Progenitor cell of endocrine pancreas (in vitro differentiated cells): Measurements from ENCODE around the gene STIM2. TPM values are rescaled to one million over a fixed set of nuclear protein-coding genes. Genes with fewer than 3 reads are reported as not detected.

ENCODE experiments used
- DNase-seq: peaks from one replicate; pipeline ENCODE4 v3.0.0; 2021; ENCODE audit warnings: low spot score; ENCODE audit not compliant: unreplicated experiment
- H3K27ac Mint-ChIP-seq: 2 replicates; pipeline ENCODE4 v1.8.0; 2021; ENCODE audit warnings: mild to moderate bottlenecking, moderate library complexity, mixed read lengths
- H3K27me3 Mint-ChIP-seq: 2 replicates; pipeline ENCODE4 v1.8.0; 2021; ENCODE audit warnings: mixed read lengths
- H3K36me3 Mint-ChIP-seq: 2 replicates; pipeline ENCODE4 v1.8.0; 2022; ENCODE audit warnings: mixed read lengths; ENCODE audit not compliant: insufficient read depth
- H3K4me1 Mint-ChIP-seq: 2 replicates; pipeline ENCODE4 v1.8.0; 2021; ENCODE audit warnings: low read depth, mixed read lengths
- H3K4me3 Mint-ChIP-seq: 2 replicates; pipeline ENCODE4 v1.8.0; 2021; ENCODE audit warnings: low read depth, mild to moderate bottlenecking, moderate library complexity, mixed read lengths
- H3K9me3 Mint-ChIP-seq: 2 replicates; pipeline ENCODE4 v1.8.0; 2021; ENCODE audit warnings: low read depth, mixed read lengths
- total RNA-seq: library from RNA; stranded (reverse); gene quantifications from 2 replicates; pipeline ENCODE4 v1.2.1, GENCODE V29; 2021
- TF ChIP-seq, protein P1 (sequence below): fragments of 200-600 bp; sonication (generic); IDR thresholded peaks from one replicate; pipeline ENCODE4 v1.5.0; 2021; ENCODE audit warnings: antibody characterized with exemption, mild to moderate bottlenecking; ENCODE audit not compliant: unreplicated experiment

Gene STIM2
- total RNA-seq, 1 donor from 2014 or later, result 48.7 TPM

DNA sequence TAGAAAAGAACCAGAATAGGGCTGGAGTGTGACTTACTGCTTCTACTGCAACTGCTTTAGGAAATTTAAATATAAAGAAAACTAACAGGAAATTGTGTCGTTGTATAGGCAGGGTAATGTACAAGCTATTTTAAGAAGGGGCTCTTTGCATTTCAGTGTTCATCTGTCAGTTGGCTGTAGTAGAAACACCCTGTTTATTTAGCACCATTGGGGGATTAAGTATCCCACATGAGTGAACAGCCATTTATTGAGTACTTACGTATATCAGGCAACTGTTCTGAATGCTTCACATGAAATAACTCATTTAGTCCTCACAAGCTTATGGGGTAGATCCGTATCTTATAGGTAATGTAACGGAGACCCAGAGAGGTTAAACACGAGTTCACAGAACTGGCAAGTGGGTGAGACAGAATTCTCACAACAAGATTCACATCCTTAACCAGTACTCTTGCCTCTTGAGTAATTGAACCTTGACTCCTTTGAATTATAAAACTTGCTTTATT, 23.9 kb downstream of the STIM2 start:
- TF ChIP-seq, protein P1, sequence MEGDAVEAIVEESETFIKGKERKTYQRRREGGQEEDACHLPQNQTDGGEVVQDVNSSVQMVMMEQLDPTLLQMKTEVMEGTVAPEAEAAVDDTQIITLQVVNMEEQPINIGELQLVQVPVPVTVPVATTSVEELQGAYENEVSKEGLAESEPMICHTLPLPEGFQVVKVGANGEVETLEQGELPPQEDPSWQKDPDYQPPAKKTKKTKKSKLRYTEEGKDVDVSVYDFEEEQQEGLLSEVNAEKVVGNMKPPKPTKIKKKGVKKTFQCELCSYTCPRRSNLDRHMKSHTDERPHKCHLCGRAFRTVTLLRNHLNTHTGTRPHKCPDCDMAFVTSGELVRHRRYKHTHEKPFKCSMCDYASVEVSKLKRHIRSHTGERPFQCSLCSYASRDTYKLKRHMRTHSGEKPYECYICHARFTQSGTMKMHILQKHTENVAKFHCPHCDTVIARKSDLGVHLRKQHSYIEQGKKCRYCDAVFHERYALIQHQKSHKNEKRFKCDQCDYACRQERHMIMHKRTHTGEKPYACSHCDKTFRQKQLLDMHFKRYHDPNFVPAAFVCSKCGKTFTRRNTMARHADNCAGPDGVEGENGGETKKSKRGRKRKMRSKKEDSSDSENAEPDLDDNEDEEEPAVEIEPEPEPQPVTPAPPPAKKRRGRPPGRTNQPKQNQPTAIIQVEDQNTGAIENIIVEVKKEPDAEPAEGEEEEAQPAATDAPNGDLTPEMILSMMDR, result no peak
- H3K4me1 Mint-ChIP-seq, result peaks cover 1% of the 10 kb centered on the region
- no peaks in the 10 kb centered on the region for H3K9me3 Mint-ChIP-seq
- no peak for DNase-seq
- no peak overlapping the region for H3K4me3 Mint-ChIP-seq
- H3K36me3 Mint-ChIP-seq, result peaks cover 2% of the 10 kb centered on the region
- H3K27ac Mint-ChIP-seq, result no peak overlapping the region
- no peaks in the 10 kb centered on the region for H3K27me3 Mint-ChIP-seq

DNA sequence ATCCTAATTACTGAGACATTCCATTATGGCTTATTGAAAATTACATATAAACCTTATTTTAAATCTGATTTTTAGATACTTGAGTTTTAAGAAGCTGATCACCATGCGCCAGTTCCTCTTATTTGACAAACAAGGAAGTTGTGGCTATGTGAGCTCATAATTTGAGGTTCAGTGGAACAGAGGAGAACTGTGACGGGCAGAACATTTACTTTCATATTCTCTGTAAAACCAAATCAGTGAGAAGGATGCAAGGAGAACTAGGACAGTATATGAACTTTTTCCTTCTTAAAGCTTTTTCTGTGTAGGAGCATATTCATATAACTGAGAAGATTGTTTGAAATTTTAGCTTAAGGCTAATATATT, 25.3 kb downstream of the STIM2 start:
- H3K36me3 Mint-ChIP-seq, result peaks cover 7% of the 10 kb centered on the region
- DNase-seq, result no peak
- TF ChIP-seq, protein P1, result no peak
- no peak overlapping the region for H3K27ac Mint-ChIP-seq
- H3K4me3 Mint-ChIP-seq, result no peak overlapping the region
- H3K4me1 Mint-ChIP-seq, result no peaks in the 10 kb centered on the region
- no peaks in the 10 kb centered on the region for H3K27me3 Mint-ChIP-seq
- peaks cover 4% of the 10 kb centered on the region for H3K9me3 Mint-ChIP-seq

DNA sequence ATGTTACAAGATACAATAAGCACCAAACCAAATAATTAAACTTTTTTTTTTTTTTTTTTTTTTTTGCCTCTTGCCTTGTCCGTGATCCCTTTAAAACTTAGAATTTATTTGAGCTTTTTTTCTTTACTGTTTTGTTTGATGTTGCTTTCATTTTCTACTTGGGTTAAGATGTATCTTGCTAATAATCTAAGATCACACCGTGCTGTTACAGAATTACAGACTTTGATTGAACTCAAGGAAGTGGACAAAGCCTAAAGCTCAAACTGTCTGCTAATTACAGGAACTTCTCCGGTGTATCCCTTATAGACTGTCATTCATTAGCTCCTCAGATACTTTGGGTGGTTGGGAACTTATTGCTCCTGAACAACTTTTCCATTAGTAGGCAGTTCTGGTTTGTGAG, 26.5 kb downstream of the STIM2 start:
- TF ChIP-seq, protein P1, result no peak
- no peak for DNase-seq
- no peak overlapping the region for H3K4me3 Mint-ChIP-seq
- H3K9me3 Mint-ChIP-seq, result peaks cover 11% of the 10 kb centered on the region
- H3K27me3 Mint-ChIP-seq, result no peaks in the 10 kb centered on the region
- peaks cover 10% of the 10 kb centered on the region for H3K36me3 Mint-ChIP-seq
- no peak overlapping the region for H3K27ac Mint-ChIP-seq
- no peaks in the 10 kb centered on the region for H3K4me1 Mint-ChIP-seq

- Mint-ChIP-seq H3K9me3 (peaks cover 11% of the 10 kb centered on the region), H3K36me3 (peaks cover 11% of the 10 kb centered on the region), H3K4me3 (no peak overlapping the region), H3K4me1 (no peaks in the 10 kb centered on the region), H3K27me3 (no peaks in the 10 kb centered on the region), H3K27ac (no peak overlapping the region)
- TF ChIP-seq, protein P1, result no peak
- DNase-seq, result no peak
Observed at GRCh38 chr4:26887809-26888208, 27.2 kb downstream of the STIM2 start.

- Mint-ChIP-seq H3K27me3 (no peaks in the 10 kb centered on the region), H3K36me3 (peaks cover 11% of the 10 kb centered on the region), H3K4me3 (no peak overlapping the region)
Observed at GRCh38 chr4:26889356-26889755, 28.7 kb downstream of the STIM2 start.

More at GRCh38 chr4:26889356-26889755, 28.7 kb downstream of the STIM2 start:
- DNase-seq, result no peak
- Mint-ChIP-seq H3K27ac (no peak overlapping the region), H3K9me3 (peaks cover 11% of the 10 kb centered on the region), H3K4me1 (no peaks in the 10 kb centered on the region)
- TF ChIP-seq, protein P1, result no peak
